Osteocyte (in vitro differentiated cells): ENCODE results near the gene GALNT17. TPM values are rescaled to one million over a fixed set of nuclear protein-coding genes. Genes with fewer than 3 reads are reported as not detected.
A peak's percentile ranks its signal among the peaks of the same experiment; 100 is the strongest.

Experiments
- DNase-seq: peaks from one replicate; pipeline ENCODE4 v3.0.0; 2021; ENCODE audit warnings: mixed read lengths; ENCODE audit not compliant: unreplicated experiment; ENCODE audit errors: extremely low spot score
- H3K27ac Mint-ChIP-seq: one replicate; pipeline ENCODE4 v1.8.0; 2021; ENCODE audit warnings: mild to moderate bottlenecking, mixed read lengths; ENCODE audit not compliant: unreplicated experiment
- H3K27me3 Mint-ChIP-seq: one replicate; pipeline ENCODE4 v1.8.0; 2021; ENCODE audit warnings: mixed read lengths; ENCODE audit not compliant: unreplicated experiment
- H3K36me3 Mint-ChIP-seq: one replicate; pipeline ENCODE4 v1.8.0; 2021; ENCODE audit warnings: mixed read lengths; ENCODE audit not compliant: unreplicated experiment
- H3K4me1 Mint-ChIP-seq: one replicate; pipeline ENCODE4 v1.8.0; 2021; ENCODE audit warnings: mixed read lengths; ENCODE audit not compliant: unreplicated experiment
- H3K4me3 Mint-ChIP-seq: one replicate; pipeline ENCODE4 v1.8.0; 2021; ENCODE audit warnings: mild to moderate bottlenecking, moderate library complexity, mixed read lengths; ENCODE audit not compliant: unreplicated experiment
- H3K9me3 Mint-ChIP-seq: one replicate; pipeline ENCODE4 v1.8.0; 2021; ENCODE audit warnings: mixed read lengths; ENCODE audit not compliant: unreplicated experiment
- CTCF ChIP-seq: fragments of 200-600 bp; sonication (generic); IDR thresholded peaks from 2 replicates; pipeline ENCODE4 v1.5.0; 2021; ENCODE audit warnings: antibody characterized with exemption, mild to moderate bottlenecking, moderate library complexity
- total RNA-seq: library from RNA; stranded (reverse); gene quantifications from 2 replicates; pipeline ENCODE4 v1.2.1, GENCODE V29; 2021

GALNT17 gene
- total RNA-seq, 1 donor from 2014 or later: 1.4 TPM

DNA sequence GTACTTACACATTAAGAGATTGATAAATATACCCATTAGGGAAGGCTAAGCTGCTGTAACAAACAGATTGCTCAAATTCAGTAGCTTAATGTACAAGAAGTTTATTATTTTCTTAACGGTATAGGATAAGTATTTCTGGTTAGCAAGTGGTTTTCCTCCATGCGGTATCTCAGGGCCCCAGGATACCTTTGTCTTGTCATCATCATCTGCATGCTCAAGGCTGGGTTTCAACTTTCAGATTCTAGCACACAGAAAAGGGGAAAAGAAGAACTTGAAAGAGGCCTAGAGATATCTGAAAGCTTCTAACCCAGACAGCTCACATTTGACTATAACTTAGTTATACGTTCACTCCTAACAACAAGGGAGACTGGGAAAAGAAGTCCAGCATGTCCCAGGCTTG, 11.8 kb upstream of the GALNT17 start:
- Mint-ChIP-seq H3K4me1 (no peaks in the 10 kb centered on the region), H3K4me3 (no peak overlapping the region), H3K36me3 (no peaks in the 10 kb centered on the region), H3K27ac (no peak overlapping the region), H3K27me3 (no peaks in the 10 kb centered on the region), H3K9me3 (peaks cover 25% of the 10 kb centered on the region)
- DNase-seq: no peak
- TF ChIP-seq CTCF: no peak

DNA sequence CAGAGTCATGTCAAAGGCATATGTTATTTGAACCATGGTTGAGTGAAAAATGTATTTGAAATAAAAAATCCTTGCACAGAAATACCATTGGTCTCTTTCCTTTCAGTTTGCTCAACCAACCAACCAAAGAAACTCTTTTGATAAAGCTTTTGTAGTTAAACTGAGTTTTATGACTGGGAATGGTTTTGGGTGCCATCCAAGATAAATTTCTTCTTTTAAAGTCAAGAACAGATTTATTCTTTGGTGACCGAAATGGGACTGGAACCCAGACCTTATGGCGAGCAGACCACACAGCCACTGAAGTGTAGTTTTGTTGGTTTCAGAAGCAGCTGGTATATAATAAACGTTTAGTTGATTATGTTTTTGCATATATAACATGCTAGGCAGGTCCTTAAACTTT, 2.8 kb upstream of the GALNT17 start:
- peaks cover 4% of the 10 kb centered on the region for H3K9me3 Mint-ChIP-seq
- peaks cover 2% of the 10 kb centered on the region for H3K4me1 Mint-ChIP-seq
- H3K27me3 Mint-ChIP-seq: peaks cover 29% of the 10 kb centered on the region
- H3K27ac Mint-ChIP-seq: no peak overlapping the region
- no peak for TF ChIP-seq CTCF
- H3K4me3 Mint-ChIP-seq: no peak overlapping the region
- no peaks in the 10 kb centered on the region for H3K36me3 Mint-ChIP-seq
- DNase-seq: no peak

DNA sequence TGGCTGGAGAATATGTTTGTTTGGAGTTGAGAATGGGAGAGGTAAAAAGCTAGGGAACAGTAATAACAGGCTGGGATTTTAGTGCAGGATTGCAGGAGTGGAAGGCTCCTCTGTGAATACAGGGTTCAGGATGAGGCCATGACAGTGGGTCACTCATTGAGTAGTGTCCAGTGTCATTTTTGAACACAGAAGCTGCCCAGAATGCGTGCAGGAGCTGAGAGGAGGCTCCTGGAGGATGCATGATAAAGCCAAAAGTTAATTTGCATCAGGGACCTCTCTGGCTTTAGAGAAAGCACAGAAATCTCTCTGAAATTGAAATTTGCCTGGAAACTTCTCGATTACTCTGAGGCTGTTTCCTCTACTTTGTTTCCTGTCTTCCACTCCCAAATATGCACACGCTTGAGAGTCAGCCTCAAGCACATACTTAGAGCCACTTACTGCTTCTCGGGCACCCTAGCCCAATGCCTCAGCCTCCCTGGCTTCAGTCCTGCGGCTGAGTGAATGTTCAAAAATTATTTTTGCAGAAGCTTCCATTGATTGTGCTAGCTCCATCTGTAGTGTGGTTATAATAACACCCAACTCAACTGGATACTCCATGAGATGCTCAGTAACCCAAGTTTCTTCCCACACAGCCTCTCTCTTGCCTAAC, 1.8 kb upstream of the GALNT17 start:
- H3K27me3 Mint-ChIP-seq: peaks cover 29% of the 10 kb centered on the region
- no peak overlapping the region for H3K27ac Mint-ChIP-seq
- H3K9me3 Mint-ChIP-seq: no peaks in the 10 kb centered on the region
- no peak overlapping the region for H3K4me3 Mint-ChIP-seq
- H3K36me3 Mint-ChIP-seq: no peaks in the 10 kb centered on the region
- DNase-seq: no peak
- no peak for TF ChIP-seq CTCF
- H3K4me1 Mint-ChIP-seq: peaks cover 2% of the 10 kb centered on the region

- Mint-ChIP-seq H3K27me3 (peaks cover 29% of the 10 kb centered on the region), H3K27ac (no peak overlapping the region), H3K9me3 (no peaks in the 10 kb centered on the region), H3K36me3 (no peaks in the 10 kb centered on the region), H3K4me3 (peak overlapping the region; percentile 70), H3K4me1 (peaks cover 2% of the 10 kb centered on the region)
- DNase-seq: peak; percentile 85
- TF ChIP-seq CTCF: peak; percentile 31
Measured at GRCh38 chr7:71131256-71132126, 453 bp upstream of the GALNT17 start.
